ENCODE measurements around the gene KAT8. TPM values are rescaled to one million over a fixed set of nuclear protein-coding genes. Genes with fewer than 3 reads are reported as not detected.
"Not testable (repeated sequence)": the region's sequence is repeated elsewhere in the genome, so short reads cannot be mapped to it uniquely, and the experiment has no call there.

KAT8 gene
- total RNA-seq, 1 donor from 2014 or later = 72.6 TPM

- no peak for DNase-seq (ENCODE audit: low read depth, low spot score)
- no peak for TF ChIP-seq CTCF (conservative IDR thresholded peaks at IDR 0.05)
- Mint-ChIP-seq H3K27ac (ENCODE audit: unreplicated experiment) (no peak within 1 kb of the TSS), H3K4me1 (peaks cover 4% of the 10 kb centered on the region), H3K4me3 (no peak within 1 kb of the TSS), H3K27me3 (ENCODE audit: low read depth) (peaks cover 52% of the 10 kb centered on the region), H3K36me3 (ENCODE audit: low read depth) (no peaks in the 10 kb centered on the region), H3K9me3 (no peaks in the 10 kb centered on the region)
Observed at GRCh38 chr16:31149894-31150890, 32.7 kb downstream of the KAT8 start, which contains the start of gene PRSS36. PRSS36 (minus strand) TSS chr16:31150066; CDS start chr16:31150035, 31 bp downstream.

- DNase-seq (ENCODE audit: low read depth, low spot score); H3K9me3 Mint-ChIP-seq; H3K4me3 Mint-ChIP-seq; H3K36me3 Mint-ChIP-seq (ENCODE audit: low read depth); H3K27ac Mint-ChIP-seq (ENCODE audit: unreplicated experiment); H3K4me1 Mint-ChIP-seq: not testable (repeated sequence)
- peaks cover 47% of the 10 kb centered on the region for H3K27me3 Mint-ChIP-seq (ENCODE audit: low read depth)
Observed at GRCh38 chr16:31150976-31151375, 33.5 kb downstream of the KAT8 start.

GRCh38 chr16:31157136-31157535 lies 39.7 kb downstream of the KAT8 start:
- no peaks in the 10 kb centered on the region for H3K36me3 Mint-ChIP-seq (ENCODE audit: low read depth)
- H3K4me3 Mint-ChIP-seq = no peak overlapping the region
- H3K9me3 Mint-ChIP-seq = no peaks in the 10 kb centered on the region
- TF ChIP-seq CTCF (conservative IDR thresholded peaks at IDR 0.05) = no peak
- no peak for DNase-seq (ENCODE audit: low read depth, low spot score)
- no peak overlapping the region for H3K27ac Mint-ChIP-seq (ENCODE audit: unreplicated experiment)
- peaks cover 28% of the 10 kb centered on the region for H3K27me3 Mint-ChIP-seq (ENCODE audit: low read depth)
- H3K4me1 Mint-ChIP-seq = no peaks in the 10 kb centered on the region

GRCh38 chr16:31167315-31167714 lies 49.9 kb downstream of the KAT8 start:
- no peaks in the 10 kb centered on the region for H3K36me3 Mint-ChIP-seq (ENCODE audit: low read depth)
- no peaks in the 10 kb centered on the region for H3K9me3 Mint-ChIP-seq
- no peak overlapping the region for H3K27ac Mint-ChIP-seq (ENCODE audit: unreplicated experiment)
- no peak for TF ChIP-seq CTCF (conservative IDR thresholded peaks at IDR 0.05)
- no peaks in the 10 kb centered on the region for H3K27me3 Mint-ChIP-seq (ENCODE audit: low read depth)
- peaks cover 14% of the 10 kb centered on the region for H3K4me1 Mint-ChIP-seq
- H3K4me3 Mint-ChIP-seq = no peak overlapping the region
- DNase-seq (ENCODE audit: low read depth, low spot score) = no peak

- Mint-ChIP-seq H3K27me3 (ENCODE audit: low read depth) (no peaks in the 10 kb centered on the region), H3K9me3 (no peaks in the 10 kb centered on the region), H3K27ac (ENCODE audit: unreplicated experiment) (no peak overlapping the region), H3K4me1 (peaks cover 14% of the 10 kb centered on the region), H3K36me3 (ENCODE audit: low read depth) (no peaks in the 10 kb centered on the region), H3K4me3 (no peak overlapping the region)
- TF ChIP-seq CTCF (conservative IDR thresholded peaks at IDR 0.05) = no peak
- no peak for DNase-seq (ENCODE audit: low read depth, low spot score)
Observed at GRCh38 chr16:31168848-31169247, 51.4 kb downstream of the KAT8 start.

- Mint-ChIP-seq H3K27ac (ENCODE audit: unreplicated experiment) (peak overlapping the region; percentile 47), H3K4me3 (peak overlapping the region; percentile 2), H3K4me1 (peaks cover 14% of the 10 kb centered on the region)
- not testable (repeated sequence) for H3K27me3 Mint-ChIP-seq (ENCODE audit: low read depth); H3K36me3 Mint-ChIP-seq (ENCODE audit: low read depth); DNase-seq (ENCODE audit: low read depth, low spot score); H3K9me3 Mint-ChIP-seq
Observed at GRCh38 chr16:31170048-31170447, 52.6 kb downstream of the KAT8 start.
